A673 (cell line): Measurements from ENCODE around the gene FAM169A.

Experiments used
- CTCF ChIP-seq: fragments of 300-800, 200-600 bp; sonication (generic); conservative IDR thresholded peaks from 2 replicates; pipeline ENCODE4 v1.5.1; 2017; ENCODE audit warnings: low read depth, mild to moderate bottlenecking, antibody characterized with exemption, low read length, moderate library complexity, mixed read lengths
- EZH2 ChIP-seq: fragments of 200-600 bp; sonication (generic); IDR thresholded peaks from 2 replicates; pipeline ENCODE4 v1.6.1; 2017; ENCODE audit warnings: borderline replicate concordance, low read depth, mild to moderate bottlenecking, mixed read lengths, antibody characterized with exemption, low read length; ENCODE audit not compliant: poor library complexity, severe bottlenecking

- TF ChIP-seq CTCF = no peak
- no peak for TF ChIP-seq EZH2
These were observed 129.4 kb downstream of the FAM169A start for GRCh38 chr5:74736759-74737158.
